CD4-positive, alpha-beta memory T cell (primary cell): ENCODE results near the gene SANBR. TPM values are rescaled to one million over a fixed set of nuclear protein-coding genes. Genes with fewer than 3 reads are reported as not detected.

Experiments
- CTCF ChIA-PET: fragments of 350-600 bp; sonication (Branson Sonifier 250); formaldehyde crosslinking; loops from one replicate; lab custom pipeline; 2021; ENCODE audit warnings: inconsistent platforms; ENCODE audit not compliant: partially characterized antibody; lab: Charles Lee
- POLR2A ChIA-PET: fragments of 350-600 bp; sonication (Branson Sonifier 250); formaldehyde crosslinking; loops from one replicate; lab custom pipeline; 2021; ENCODE audit not compliant: partially characterized antibody; lab: Charles Lee
- DNase-seq, 5 donors: peaks; one replicate each; pipeline versions ENCODE4 v3.0.0 to v3.0.0-alpha.2; 2020 to 2022; ENCODE audit warnings: mixed read lengths in 1 of 5
- H3K27ac ChIP-seq: one replicate; pipeline ENCODE4 v1.7.0; 2013; ENCODE audit warnings: low read depth, low read length
- H3K27me3 ChIP-seq: 2 replicates; pipeline ENCODE4 v1.7.0; 2013; ENCODE audit warnings: mild to moderate bottlenecking, low read length, moderate library complexity; ENCODE audit not compliant: insufficient read depth
- H3K36me3 ChIP-seq: 2 replicates; pipeline ENCODE4 v1.7.0; 2013; ENCODE audit warnings: mild to moderate bottlenecking, low read length, moderate library complexity; ENCODE audit not compliant: insufficient read depth
- H3K4me1 ChIP-seq: 2 replicates; pipeline ENCODE4 v1.7.0; 2013; ENCODE audit warnings: mild to moderate bottlenecking, low read length, moderate library complexity; ENCODE audit not compliant: insufficient read depth
- H3K4me3 ChIP-seq, 2 donors: one replicate each; pipeline ENCODE4 v1.7.0; 2013; ENCODE audit warnings: low read length in 2 of 2, mild to moderate bottlenecking in 1 of 2
- H3K9me3 ChIP-seq, 2 donors: one replicate each; pipeline ENCODE4 v1.7.0; 2013; ENCODE audit warnings: low read length in 2 of 2, control low read depth in 1 of 2; ENCODE audit not compliant: control insufficient read depth in 1 of 2
- H3K27ac Mint-ChIP-seq, 7 donors: one replicate each; pipeline ENCODE4 v1.8.0; 2020 to 2021; ENCODE audit warnings: mixed read lengths in 7 of 7, mild to moderate bottlenecking in 6 of 7, inconsistent platforms in 3 of 7, moderate library complexity in 3 of 7
- H3K27me3 Mint-ChIP-seq, 2 donors: one replicate each; pipeline ENCODE4 v1.8.0; 2020 to 2021; ENCODE audit warnings: mixed read lengths in 2 of 2
- H3K36me3 Mint-ChIP-seq, 2 donors: one replicate each; pipeline ENCODE4 v1.8.0; 2020 to 2021; ENCODE audit warnings: mixed read lengths in 2 of 2, inconsistent platforms in 1 of 2, mild to moderate bottlenecking in 1 of 2
- H3K4me1 Mint-ChIP-seq, 4 donors: one replicate each; pipeline ENCODE4 v1.8.0; 2020 to 2021; ENCODE audit warnings: mixed read lengths in 4 of 4, mild to moderate bottlenecking in 1 of 4
- H3K4me3 Mint-ChIP-seq, 8 donors: one replicate each; pipeline ENCODE4 v1.8.0; 2020 to 2021; ENCODE audit warnings: mixed read lengths in 8 of 8, mild to moderate bottlenecking in 7 of 8, moderate library complexity in 6 of 8, inconsistent platforms in 3 of 8
- H3K9me3 Mint-ChIP-seq, 8 donors: one replicate each; pipeline ENCODE4 v1.8.0; 2020 to 2021; ENCODE audit warnings: mixed read lengths in 8 of 8, mild to moderate bottlenecking in 5 of 8, inconsistent platforms in 3 of 8, moderate library complexity in 1 of 8
- intact Hi-C: fragments of 100-400 bp; cut with micrococcal nuclease; formaldehyde crosslinking; loops from one replicate; pipeline ENCODE4 v1.15.1; 2023
- polyA plus RNA-seq, 2 donors: library from polyadenylated mRNA; unstranded; fragments of 300-500 nt; fragmentation: Illumina TruSeq; gene quantifications; one replicate each; pipeline ENCODE4 v1.2.3, GENCODE V29; 2021
- total RNA-seq, 2 experiments: library from RNA; stranded (reverse); gene quantifications; one replicate each; pipeline ENCODE4 v1.2.3, GENCODE V29; 2021

SANBR gene
- 1 to 10 TPM; 5.4 to 6.0 TPM for total RNA-seq
- 1 to 10 TPM; 1.0 to 2.4 TPM for polyA plus RNA-seq

GRCh38 chr2:61065714-61066709 lies at the start of gene SANBR:
Gene SANBR (plus strand): TSS chr2:61065871. CDS start chr2:61070351, 4,480 bp downstream.
- Histone ChIP-seq H3K36me3 (no peaks in the 10 kb centered on the region), H3K4me1 (peaks cover 8% of the 10 kb centered on the region), H3K9me3 (no peaks in the 10 kb centered on the region), H3K4me3 (peak within 1 kb of the TSS; percentile 50 to 59), H3K27me3 (no peaks in the 10 kb centered on the region), H3K27ac (peak within 1 kb of the TSS; percentile 51)
- Mint-ChIP-seq H3K4me3 (peak within 1 kb of the TSS; percentile 93 to 98 (median 97)), H3K9me3 (no peaks in the 10 kb centered on the region), H3K27ac (peak within 1 kb of the TSS; percentile 89 to 95 (median 93)), H3K27me3 (no peaks in the 10 kb centered on the region), H3K36me3 (peaks cover 0 to 5% of the 10 kb centered on the region in 2 donors), H3K4me1 (peaks cover 7 to 16% (median 8%) of the 10 kb centered on the region in 4 donors)
- intact Hi-C loops, result loop anchor here (1.0 to 10.0 kb wide), 5 partner anchors 49 to 1131 kb away; partner anchors contain the start of genes B3GNT2, FAM161A and PEX13
- ChIA-PET CTCF (no interaction called here), POLR2A (interaction anchor here (0.6 to 2.1 kb wide), 6 partner anchors 48 to 310 kb away, joined by 3 to 33 read pairs (median 4); partner anchors contain the start of genes PEX13 and PUS10)
- DNase-seq, result peak; percentile 83 to 88 (median 86)

GRCh38 chr2:61015976-61016375 lies 49.7 kb upstream of the SANBR start:
- Histone ChIP-seq H3K9me3 (no peaks in the 10 kb centered on the region), H3K36me3 (no peaks in the 10 kb centered on the region), H3K4me3 (peak overlapping the region in 1 of 2 donors; percentile 91), H3K4me1 (peaks cover 25% of the 10 kb centered on the region), H3K27me3 (no peaks in the 10 kb centered on the region), H3K27ac (no peak overlapping the region)
- Mint-ChIP-seq H3K4me1 (peaks cover 13 to 43% (median 30%) of the 10 kb centered on the region in 4 donors), H3K9me3 (no peaks in the 10 kb centered on the region), H3K27me3 (no peaks in the 10 kb centered on the region), H3K27ac (peak overlapping the region in 3 of 7 donors; percentile 92 to 98 (median 97)), H3K4me3 (peak overlapping the region; percentile 98 to 100 (median 99)), H3K36me3 (peaks cover 2 to 23% of the 10 kb centered on the region in 2 donors)
- CTCF ChIA-PET, result interaction anchor here (1.5 kb wide), 1 partner anchor 210 kb away, joined by 5 read pairs; no protein-coding TSS in a partner anchor
- no peak for DNase-seq
- POLR2A ChIA-PET, result interaction anchor here (1.2 to 2.6 kb wide), 3 partner anchors 45 to 210 kb away, joined by 3 to 24 read pairs (median 5); partner anchors contain the start of gene REL
- intact Hi-C loops, result loop anchor here (2.0 to 10.0 kb wide), 2 partner anchors 129 to 133 kb away; no protein-coding TSS in a partner anchor

- peaks cover 13 to 47% (median 32%) of the 10 kb centered on the region in 4 donors for H3K4me1 Mint-ChIP-seq
- H3K27me3 ChIP-seq, result no peaks in the 10 kb centered on the region
- ChIA-PET POLR2A (interaction anchor here (1.0 to 2.6 kb wide), 11 partner anchors 15 to 261 kb away, joined by 3 to 32 read pairs (median 6); partner anchors contain the start of genes PAPOLG and REL), CTCF (interaction anchor here (1.0 to 1.5 kb wide), 3 partner anchors 162 to 211 kb away, joined by 3 to 5 read pairs (median 5); no protein-coding TSS in a partner anchor)
- H3K4me3 ChIP-seq, result peak overlapping the region; percentile 91 to 99
- peak overlapping the region; percentile 98 to 100 (median 99) for H3K4me3 Mint-ChIP-seq
- H3K36me3 Mint-ChIP-seq, result peaks cover 3 to 23% of the 10 kb centered on the region in 2 donors
- no peaks in the 10 kb centered on the region for H3K36me3 ChIP-seq
- peaks cover 25% of the 10 kb centered on the region for H3K4me1 ChIP-seq
- peak overlapping the region; percentile 92 to 98 (median 97) for H3K27ac Mint-ChIP-seq
- H3K9me3 ChIP-seq, result no peaks in the 10 kb centered on the region
- no peaks in the 10 kb centered on the region for H3K27me3 Mint-ChIP-seq
- no peak for DNase-seq
- intact Hi-C loops, result loop anchor here (1.0 to 10.0 kb wide), 5 partner anchors 50 to 872 kb away; partner anchors contain the start of gene CCT4
- no peaks in the 10 kb centered on the region for H3K9me3 Mint-ChIP-seq
- H3K27ac ChIP-seq, result peak overlapping the region; percentile 80
These were observed 49.2 kb upstream of the SANBR start for GRCh38 chr2:61016392-61017002.

- peaks cover 13 to 53% (median 36%) of the 10 kb centered on the region in 4 donors for H3K4me1 Mint-ChIP-seq
- peaks cover 8 to 28% of the 10 kb centered on the region in 2 donors for H3K36me3 Mint-ChIP-seq
- no peaks in the 10 kb centered on the region for H3K9me3 ChIP-seq
- H3K27ac Mint-ChIP-seq, result peak overlapping the region; percentile 92 to 98 (median 97)
- ChIA-PET POLR2A (interaction anchor here (0.6 to 2.6 kb wide), 15 partner anchors 15 to 1729 kb away, joined by 3 to 32 read pairs (median 5); partner anchors contain the start of genes PAPOLG, REL and USP34), CTCF (interaction anchor here (1.0 to 1.5 kb wide), 4 partner anchors 161 to 261 kb away, joined by 3 to 5 read pairs (median 5); partner anchors contain the start of gene PAPOLG)
- no peaks in the 10 kb centered on the region for H3K27me3 Mint-ChIP-seq
- peaks cover 25% of the 10 kb centered on the region for H3K4me1 ChIP-seq
- DNase-seq, result peak; percentile 73 to 82 (median 76)
- H3K27me3 ChIP-seq, result no peaks in the 10 kb centered on the region
- H3K4me3 ChIP-seq, result peak overlapping the region; percentile 91 to 99
- H3K36me3 ChIP-seq, result no peaks in the 10 kb centered on the region
- intact Hi-C loops, result loop anchor here (1.0 to 10.0 kb wide), 5 partner anchors 49 to 871 kb away; partner anchors contain the start of gene CCT4
- H3K27ac ChIP-seq, result peak overlapping the region; percentile 80
- H3K9me3 Mint-ChIP-seq, result no peaks in the 10 kb centered on the region
- peak overlapping the region; percentile 98 to 100 (median 99) for H3K4me3 Mint-ChIP-seq
These were observed 48.6 kb upstream of the SANBR start for GRCh38 chr2:61017003-61017555.

GRCh38 chr2:61017556-61018317 lies 47.9 kb upstream of the SANBR start, which contains the start of the genes PEX13 and PUS10:
Gene PEX13 (plus strand): TSS chr2:61017720. CDS start chr2:61017760, 40 bp downstream.
Gene PUS10 (minus strand): TSS chr2:61018255. CDS start chr2:61011890, 6,365 bp downstream.
- intact Hi-C loops, result loop anchor here (1.0 to 10.0 kb wide), 5 partner anchors 49 to 871 kb away; partner anchors contain the start of gene CCT4
- H3K9me3 ChIP-seq, result no peaks in the 10 kb centered on the region
- Mint-ChIP-seq H3K4me3 (peak within 1 kb of the TSS; percentile 98 to 100 (median 99)), H3K4me1 (peaks cover 15 to 58% (median 39%) of the 10 kb centered on the region in 4 donors), H3K27me3 (no peaks in the 10 kb centered on the region), H3K27ac (peak within 1 kb of the TSS; percentile 92 to 98 (median 97)), H3K9me3 (no peaks in the 10 kb centered on the region), H3K36me3 (peaks cover 14 to 34% of the 10 kb centered on the region in 2 donors)
- H3K4me3 ChIP-seq, result peak within 1 kb of the TSS; percentile 91 to 99
- ChIA-PET POLR2A (interaction anchor here (0.5 to 2.6 kb wide), 17 partner anchors 11 to 1728 kb away, joined by 3 to 32 read pairs (median 5); partner anchors contain the start of genes PAPOLG, REL, SANBR and USP34), CTCF (interaction anchor here (1.0 to 1.4 kb wide), 3 partner anchors 160 to 262 kb away, joined by 3 to 5 read pairs (median 5); partner anchors contain the start of gene PAPOLG)
- H3K36me3 ChIP-seq, result no peaks in the 10 kb centered on the region
- H3K27ac ChIP-seq, result peak within 1 kb of the TSS; percentile 80
- peaks cover 25% of the 10 kb centered on the region for H3K4me1 ChIP-seq
- H3K27me3 ChIP-seq, result no peaks in the 10 kb centered on the region
- peak in 4 of 5 donors; percentile 68 to 70 (median 69) for DNase-seq
